Superior temporal gyrus (tissue), 1 donor: Measurements from ENCODE around the gene NOD2.

Experiments used
- DNase-seq: peaks from one replicate; pipeline ENCODE4 v3.0.0-alpha.2; 2016; ENCODE audit errors: extremely low spot score

The NOD2 gene

DNA sequence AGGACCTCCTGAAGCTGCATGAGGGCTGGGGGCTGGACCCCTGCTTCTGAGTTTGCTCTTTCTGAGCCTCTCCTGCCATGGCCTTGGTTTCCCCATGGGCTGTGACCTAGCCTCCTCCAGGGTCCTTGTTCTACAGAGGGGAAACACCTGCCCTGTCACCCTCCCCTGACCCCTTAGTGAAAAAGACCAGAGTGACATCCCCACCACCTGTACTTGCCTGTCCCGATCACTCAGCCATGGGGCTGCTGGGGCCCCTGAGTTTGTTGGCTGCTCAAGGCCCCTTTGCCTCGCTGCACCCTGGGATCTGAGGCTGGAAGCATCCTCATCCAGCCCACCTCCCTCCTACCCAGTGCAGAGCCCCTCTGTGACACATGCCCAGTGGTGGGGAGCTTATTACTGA is 800 bp downstream of the NOD2 start:
- no peak for DNase-seq

DNA sequence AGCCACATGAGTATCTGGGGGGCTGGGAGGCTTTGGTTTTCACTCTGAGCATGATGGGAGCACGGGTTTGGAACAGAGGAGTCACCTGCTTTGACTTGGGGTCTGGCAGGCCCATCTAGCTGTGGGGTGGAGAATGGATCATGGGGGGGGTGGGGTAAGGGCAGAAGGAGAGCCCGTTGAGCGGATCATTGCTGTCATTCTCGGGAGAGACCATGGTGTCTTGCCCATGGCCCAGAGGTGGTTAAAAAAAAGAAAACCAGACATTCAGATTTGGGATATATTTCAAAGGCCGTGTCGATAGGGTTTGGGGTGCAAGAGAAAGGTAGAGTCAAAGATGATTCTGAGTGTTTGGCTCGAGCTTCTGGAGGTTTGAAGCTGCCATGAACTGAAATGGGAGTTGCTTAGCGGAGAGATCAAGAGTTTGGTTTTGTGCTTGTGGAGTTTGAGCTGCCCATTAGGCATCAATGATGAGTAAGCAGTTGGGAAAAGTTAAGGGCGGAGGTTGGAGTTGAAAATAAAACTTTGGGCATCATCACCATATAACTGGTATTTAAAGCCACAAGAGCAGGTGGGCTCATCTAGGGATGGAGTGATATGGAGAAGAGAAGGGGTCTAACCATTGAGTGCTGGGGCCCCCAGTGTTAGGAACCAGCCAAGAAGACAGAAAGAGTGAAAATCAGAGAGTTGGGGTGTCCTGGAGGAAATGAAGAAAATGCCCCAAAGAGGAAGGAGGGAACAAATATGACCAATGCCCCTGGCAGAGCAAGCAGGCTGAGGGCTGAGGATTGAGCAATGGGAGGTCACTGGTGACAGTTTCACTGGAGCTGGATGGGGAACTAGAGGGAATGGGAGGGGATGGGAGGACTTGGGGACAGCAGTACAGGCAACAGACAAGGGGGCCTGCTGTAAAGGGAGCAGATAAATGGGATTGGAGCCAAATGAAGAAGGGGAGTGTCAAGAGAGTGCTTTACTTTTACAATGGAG is 1.9 kb downstream of the NOD2 start:
- DNase-seq = no peak

DNA sequence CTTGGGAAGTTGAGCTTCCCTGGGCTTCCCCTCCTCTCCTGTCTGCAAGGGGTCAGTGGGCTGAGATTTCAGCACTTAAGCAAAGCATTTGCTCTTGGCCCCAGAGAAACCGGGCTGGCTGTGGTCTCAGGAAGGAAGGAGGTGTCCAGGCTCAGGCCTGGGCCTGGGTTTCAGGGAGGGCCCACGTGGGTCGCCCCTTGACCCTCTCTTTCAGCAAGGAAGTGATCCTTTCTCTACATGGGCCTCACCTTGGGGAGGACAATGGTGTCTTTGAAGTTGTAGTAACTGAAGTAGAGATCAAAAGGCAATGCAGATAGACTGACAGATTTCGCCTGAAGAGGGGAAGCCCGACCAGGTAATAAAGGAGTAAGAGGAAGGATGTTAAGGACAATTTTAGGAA is 2.7 kb downstream of the NOD2 start:
- DNase-seq = no peak

DNA sequence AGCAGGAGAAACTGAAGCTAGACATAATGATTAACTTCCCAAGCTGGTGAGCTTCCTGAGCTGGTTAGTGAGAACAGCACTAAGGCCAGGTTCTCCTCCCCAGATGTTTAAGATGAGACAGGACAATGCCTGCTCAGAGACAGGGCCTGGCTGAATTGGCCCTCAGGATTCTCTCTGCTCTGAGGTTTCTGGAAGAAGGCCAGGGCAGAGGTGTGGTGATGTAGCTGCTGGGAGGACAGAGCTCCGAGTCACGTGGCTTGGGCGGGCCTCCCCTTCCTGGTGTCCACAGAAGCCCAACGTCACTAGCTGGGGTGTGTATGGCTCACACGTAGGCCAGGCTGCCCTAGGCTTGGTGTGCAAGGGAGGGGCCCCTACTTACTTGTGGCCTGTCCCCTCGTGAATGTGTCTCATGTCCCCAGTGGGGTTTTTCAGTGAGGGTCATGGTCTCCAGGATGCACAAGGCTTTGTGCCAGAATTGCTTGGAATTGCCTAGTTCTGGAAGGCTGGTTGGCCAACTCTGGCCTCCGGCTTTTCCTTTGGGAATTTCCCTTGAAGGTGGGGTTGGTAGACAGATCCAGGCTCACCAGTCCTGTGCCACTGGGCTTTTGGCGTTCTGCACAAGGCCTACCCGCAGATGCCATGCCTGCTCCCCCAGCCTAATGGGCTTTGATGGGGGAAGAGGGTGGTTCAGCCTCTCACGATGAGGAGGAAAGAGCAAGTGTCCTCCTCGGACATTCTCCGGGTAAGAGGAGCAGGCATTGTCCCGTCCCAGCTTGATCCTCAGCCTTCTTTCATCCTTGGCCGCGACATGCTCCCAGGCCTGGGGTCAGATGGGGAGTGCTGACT is 3.4 kb downstream of the NOD2 start:
- no peak for DNase-seq

DNA sequence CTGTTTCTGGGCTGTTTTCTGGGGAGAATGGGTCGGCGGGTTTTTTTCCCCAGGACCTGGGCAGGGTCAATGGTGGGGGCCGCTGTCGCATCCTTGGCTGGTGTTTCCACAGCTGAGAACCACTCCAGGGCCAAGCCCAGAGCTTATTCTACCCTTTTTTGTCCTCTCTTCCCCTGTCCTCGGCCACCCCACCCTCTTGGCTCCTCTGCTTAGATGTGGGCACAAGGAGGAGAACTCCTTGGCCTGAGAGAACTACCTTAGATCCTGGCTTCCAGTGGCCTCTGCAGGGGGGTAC is 4.0 kb downstream of the NOD2 start:
- DNase-seq = no peak

DNA sequence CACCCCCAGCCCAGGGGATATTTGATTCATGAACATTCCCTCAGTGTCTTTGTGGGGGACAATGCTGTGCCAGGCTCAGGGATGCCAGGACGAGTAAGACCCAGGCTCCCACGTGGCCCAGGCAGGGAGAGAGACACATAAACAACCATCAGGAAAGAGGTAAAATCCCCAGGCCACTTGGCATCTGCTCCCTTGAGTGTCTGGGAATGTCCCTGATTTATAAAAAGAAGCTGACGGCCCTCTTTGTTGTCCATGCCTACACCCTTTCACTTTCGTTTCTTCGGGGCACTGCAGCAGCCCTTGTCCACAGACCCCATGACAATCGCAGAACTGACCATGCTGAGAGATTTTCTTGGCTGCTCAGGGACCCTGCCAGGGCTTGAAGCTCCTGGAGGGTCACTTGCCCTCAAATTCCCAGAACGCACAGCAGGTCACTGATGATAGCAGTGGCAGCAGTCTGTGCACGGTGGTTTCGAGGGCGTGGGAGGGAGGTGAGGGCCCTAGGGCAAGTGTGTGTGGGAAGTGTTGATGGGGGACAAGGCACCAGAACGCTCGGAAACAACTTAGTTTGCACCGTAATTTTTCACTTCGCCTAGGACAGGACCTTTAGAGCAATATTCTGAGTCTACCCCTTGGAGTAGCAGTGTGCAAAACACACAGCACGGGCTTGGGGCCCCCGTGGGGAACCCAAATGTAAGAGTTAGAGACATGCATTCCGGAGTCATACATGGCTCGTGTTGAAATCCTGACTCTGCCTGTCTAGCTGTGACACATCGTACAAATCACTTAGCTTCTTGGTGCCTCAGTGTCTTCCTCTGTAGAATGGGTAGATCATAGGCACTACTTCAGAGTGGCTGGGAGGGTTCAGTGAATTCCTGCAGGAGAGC is 4.7 kb downstream of the NOD2 start:
- no peak for DNase-seq

DNA sequence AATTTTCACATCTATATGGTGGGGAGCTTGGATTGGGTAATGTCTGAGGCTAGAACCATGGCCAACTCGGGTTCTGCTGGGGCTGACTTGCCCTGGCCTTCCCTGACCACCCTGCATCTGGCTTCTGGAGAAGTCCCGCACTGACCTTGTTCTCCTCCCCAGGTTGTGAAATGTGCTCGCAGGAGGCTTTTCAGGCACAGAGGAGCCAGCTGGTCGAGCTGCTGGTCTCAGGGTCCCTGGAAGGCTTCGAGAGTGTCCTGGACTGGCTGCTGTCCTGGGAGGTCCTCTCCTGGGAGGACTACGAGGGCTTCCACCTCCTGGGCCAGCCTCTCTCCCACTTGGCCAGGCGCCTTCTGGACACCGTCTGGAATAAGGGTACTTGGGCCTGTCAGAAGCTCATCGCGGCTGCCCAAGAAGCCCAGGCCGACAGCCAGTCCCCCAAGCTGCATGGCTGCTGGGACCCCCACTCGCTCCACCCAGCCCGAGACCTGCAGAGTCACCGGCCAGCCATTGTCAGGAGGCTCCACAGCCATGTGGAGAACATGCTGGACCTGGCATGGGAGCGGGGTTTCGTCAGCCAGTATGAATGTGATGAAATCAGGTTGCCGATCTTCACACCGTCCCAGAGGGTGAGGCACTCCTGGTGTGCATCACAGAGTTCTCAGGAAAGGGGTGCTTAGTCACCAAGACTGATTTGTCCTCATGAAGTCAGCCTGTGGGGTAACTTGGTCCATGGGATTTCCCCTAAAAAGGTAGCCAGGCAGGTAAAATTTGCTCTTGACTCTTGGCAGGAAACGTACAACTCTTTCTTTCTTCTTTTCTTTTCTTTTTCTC is 6.1 kb downstream of the NOD2 start:
- no peak for DNase-seq

DNA sequence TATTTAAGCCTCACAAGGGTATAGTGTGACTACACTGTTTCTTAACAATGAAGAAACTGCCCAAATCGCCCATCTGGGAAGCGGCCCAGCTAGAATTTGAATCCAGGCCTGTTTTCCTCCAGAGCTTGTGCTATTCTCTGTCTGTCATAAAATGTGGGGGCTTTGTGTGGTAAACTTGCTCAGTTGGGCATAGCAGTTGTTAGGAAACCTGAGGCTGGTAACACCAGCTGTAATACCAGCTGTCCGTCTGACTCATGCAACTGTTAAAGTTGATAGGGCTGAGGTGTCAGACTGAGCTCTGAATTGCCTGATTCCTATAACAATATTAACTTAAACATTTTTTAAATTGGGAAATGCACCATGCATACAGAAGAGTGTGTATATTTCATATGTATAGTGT is 9.3 kb downstream of the NOD2 start:
- DNase-seq = peak; percentile 45

DNA sequence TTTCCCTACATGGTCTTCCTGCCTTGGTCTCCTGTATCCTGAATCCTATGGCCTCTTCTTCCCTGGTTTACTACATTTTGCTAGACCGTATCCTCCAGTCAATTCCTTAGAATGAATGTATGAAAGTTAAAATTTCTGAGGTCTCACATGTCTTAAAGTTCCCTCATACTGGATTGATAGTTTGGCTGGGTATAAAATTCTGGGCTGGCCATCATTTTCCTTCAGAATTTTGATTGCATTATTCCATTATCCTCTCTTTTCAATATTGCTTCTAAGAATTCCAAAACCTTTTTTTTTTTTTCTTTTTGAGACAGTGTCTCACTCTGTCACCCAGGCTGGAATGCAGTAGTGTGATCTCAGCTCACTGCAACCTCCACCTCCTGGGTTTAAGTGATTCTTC is 10.8 kb downstream of the NOD2 start:
- DNase-seq = no peak

DNA sequence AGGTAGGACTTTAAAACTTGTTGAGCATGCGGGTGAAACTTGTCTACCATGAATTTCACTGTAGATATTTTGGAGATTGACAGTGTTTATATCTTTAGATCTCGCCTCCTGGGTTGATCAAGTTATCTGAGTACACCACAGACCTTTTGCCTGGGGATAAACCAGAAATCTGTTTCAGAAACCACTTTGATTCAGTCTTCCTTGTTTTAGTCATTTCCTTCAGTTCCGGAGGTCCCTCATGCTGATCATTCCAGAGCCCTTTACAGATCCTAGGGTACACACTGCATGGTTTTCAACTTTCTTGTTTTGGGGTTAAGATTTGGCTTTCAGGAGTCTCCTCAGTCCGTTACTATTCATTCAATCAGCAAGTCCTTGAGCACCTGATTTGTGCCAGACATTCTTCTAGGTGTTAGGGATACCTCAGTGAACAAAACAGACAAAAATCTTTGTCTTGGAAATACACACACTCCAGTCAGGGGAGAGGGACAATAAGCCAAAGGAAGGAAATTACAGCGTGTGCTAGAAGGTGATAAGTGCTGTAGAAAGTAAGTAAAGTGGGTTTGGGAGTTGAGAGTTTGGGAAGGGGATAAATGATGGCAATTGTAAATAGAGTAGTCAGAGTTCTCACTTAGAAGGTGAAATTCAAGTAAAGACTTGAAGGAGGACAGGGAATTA is 12.2 kb downstream of the NOD2 start:
- DNase-seq = no peak

DNA sequence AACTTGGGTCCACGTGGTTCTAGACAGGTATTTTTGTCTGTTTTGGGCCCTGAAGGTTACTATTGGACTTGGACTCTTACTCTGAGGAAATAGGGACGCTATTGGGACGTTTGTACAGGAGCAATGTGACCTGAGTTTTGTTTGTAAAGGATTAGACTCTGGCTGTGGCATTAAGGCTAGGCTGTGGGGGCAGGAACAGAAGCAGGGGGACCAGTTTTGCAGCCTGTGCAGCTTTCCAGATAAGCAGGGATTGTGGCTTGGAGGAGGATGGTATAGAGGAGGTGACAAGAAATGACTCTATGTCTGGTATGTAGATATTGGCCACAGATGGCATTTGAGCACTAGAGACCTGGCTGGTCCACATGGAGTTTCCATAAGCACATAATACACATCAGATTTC is 12.8 kb downstream of the NOD2 start:
- no peak for DNase-seq

DNA sequence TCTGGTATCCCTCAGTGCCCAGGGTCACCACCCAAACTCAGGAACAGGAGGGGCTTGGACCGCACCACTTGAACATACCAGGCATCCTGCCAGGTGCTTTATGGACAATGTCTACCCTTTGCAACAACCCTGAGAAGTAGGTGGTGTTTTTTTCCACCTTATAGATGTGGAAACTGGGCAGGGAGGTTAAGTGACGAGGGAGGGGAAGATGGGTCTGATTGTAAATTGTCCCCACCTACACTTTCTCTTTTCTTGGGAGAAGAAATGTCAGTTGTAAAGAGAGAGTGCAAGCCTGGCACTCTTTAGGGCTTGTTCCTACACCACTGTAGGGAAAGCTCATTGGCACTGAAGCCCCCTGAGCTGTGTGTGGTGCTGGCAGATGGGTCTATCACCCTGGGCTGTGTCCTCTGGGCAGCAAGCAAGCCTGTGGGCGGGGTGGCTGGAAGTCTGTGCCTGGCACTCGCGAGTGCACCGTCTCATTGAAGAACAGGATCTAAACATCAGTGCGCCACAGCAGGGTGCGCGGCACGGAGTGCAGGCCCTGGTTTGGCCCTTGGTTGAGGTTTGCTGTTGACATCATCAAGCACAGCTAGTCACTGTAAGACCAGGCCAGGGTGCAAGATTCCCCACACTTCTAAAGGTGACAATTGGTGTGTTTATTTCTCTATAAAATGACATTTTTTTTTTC is 15.1 kb downstream of the NOD2 start:
- DNase-seq = no peak

DNA sequence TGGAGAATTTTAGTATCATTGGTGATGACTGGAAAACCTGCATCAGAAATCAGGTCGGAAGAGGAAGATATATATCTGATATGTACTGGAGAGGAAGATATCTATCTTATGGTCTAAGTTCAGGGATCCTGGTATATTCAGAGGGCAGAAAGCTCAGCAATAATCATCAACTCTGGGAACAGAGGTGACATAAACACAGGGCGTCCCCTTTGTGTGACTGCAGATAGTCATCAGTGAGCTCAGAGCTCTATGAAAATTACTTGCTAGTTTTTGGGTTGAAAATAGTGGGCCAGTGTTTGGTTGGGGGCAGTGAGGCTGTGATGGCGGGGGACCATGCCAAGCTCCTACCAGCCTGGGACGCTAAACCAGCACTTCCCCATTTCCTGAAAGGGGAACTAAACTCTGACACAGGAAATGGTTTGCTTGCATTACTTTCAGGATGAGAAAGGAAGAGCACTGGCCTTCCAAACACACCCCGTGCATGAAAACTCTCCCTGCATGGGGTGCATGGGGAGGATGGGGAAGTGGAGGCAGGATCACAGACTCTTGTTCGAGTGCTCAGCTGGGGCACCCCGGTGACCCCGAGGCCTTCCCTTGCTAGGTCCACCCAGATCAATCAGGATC is 15.8 kb downstream of the NOD2 start:
- no peak for DNase-seq

DNA sequence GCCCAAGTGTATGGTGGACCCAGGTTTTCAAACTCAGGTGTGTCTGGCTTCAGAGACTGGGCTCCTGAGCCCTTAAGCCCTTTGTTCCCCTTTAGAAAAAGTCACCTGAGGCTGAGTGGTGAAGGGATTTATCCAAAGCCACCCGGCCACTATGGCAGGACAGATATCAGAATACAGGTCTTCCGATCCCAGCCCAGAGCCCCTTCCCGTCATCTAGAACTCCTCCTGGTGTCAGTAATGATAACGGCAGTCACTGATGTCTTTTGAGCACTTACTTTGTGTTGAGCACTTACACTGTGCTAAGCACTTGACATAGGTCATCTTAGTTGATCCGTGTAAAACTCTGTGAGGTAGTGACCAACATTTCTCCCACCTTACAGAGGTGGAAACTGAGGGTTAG is 16.6 kb downstream of the NOD2 start:
- DNase-seq = no peak

DNA sequence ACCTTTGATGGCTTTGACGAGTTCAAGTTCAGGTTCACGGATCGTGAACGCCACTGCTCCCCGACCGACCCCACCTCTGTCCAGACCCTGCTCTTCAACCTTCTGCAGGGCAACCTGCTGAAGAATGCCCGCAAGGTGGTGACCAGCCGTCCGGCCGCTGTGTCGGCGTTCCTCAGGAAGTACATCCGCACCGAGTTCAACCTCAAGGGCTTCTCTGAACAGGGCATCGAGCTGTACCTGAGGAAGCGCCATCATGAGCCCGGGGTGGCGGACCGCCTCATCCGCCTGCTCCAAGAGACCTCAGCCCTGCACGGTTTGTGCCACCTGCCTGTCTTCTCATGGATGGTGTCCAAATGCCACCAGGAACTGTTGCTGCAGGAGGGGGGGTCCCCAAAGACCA is 17.6 kb downstream of the NOD2 start:
- no peak for DNase-seq

DNA sequence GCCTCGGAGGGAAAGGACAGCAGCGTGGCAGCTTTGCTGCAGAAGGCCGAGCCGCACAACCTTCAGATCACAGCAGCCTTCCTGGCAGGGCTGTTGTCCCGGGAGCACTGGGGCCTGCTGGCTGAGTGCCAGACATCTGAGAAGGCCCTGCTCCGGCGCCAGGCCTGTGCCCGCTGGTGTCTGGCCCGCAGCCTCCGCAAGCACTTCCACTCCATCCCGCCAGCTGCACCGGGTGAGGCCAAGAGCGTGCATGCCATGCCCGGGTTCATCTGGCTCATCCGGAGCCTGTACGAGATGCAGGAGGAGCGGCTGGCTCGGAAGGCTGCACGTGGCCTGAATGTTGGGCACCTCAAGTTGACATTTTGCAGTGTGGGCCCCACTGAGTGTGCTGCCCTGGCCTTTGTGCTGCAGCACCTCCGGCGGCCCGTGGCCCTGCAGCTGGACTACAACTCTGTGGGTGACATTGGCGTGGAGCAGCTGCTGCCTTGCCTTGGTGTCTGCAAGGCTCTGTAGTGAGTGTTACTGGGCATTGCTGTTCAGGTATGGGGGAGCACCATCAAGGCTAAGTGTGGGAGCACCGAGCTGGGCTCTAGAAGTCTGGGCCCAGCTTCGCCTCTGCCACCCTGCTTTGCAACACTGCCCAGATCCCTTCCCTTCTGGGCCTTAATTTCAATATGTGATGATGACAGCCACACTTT is 18.6 kb downstream of the NOD2 start:
- peak; percentile 64 for DNase-seq

DNA sequence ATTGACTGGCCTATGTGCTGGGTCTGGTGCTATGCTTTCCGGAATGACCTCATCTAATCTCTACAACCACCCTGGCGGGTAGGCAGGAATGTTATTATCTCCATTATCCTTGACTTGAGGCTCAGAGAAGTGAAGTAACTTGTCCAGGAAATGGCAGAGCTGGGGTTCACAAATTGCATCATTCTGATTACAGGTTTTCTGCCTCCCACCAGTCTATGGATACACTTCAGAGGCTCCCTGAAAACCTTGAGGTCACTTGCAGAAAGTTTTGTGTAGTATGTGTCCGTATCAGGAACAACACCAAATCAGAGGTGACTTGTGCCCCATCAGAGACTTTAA is 19.1 kb downstream of the NOD2 start:
- DNase-seq = no peak

DNA sequence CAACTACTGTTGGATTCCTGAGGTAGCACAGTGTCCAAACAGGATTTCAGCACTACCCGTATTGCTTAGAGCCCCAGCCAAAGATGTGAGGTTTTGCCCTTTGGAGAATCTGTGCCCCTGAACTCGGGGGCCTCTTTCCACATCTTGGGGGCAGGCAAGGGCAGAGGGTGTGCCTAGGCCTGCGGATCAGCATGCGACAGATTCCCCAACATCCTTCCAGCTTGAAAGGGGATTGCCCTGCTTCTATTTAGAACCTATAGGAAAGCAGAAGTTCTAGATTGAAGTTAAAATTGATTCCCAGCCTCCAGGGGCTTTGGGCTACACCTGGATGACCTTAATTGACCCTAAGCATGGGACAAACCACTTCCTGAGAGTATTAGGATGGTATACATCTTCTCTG is 19.6 kb downstream of the NOD2 start:
- no peak for DNase-seq

DNA sequence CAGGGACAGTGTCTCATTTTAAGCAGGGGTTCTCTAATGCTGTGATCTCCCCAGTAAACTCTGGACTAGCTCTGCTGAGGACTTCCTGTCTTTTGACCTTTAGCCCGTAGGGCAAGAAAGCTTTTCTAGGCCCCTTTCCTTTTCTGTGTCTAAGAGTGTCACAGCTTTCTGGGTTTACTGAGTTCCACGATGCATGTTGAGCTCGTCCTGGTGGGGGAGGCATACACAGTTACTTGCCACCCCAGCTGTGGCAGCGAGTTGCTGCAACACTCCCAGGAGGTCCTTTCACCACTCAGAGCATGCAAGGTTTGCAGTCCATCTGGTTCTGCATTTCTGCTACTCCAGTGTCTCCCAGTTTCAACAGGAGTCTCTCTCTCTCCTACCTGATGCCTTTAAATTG is 23.7 kb downstream of the NOD2 start:
- DNase-seq = no peak
